Neural progenitor cell (in vitro differentiated cells): ENCODE measurements around the gene PUS1. TPM values are rescaled to one million over a fixed set of nuclear protein-coding genes. Genes with fewer than 3 reads are reported as not detected.

Experiments used
- DNase-seq: peaks from one replicate; pipeline ENCODE4 v3.0.0-alpha.2; 2016; ENCODE audit warnings: low spot score
- H2AFZ ChIP-seq: fragments of 200-600 bp; sonication (generic); replicated peaks from 2 replicates; pipeline ENCODE4 v1.6.1; 2016; ENCODE audit warnings: antibody characterized with exemption
- H3F3A ChIP-seq: fragments of 200-600 bp; sonication (generic); 2 replicates; pipeline ENCODE4 v1.6.1; 2016; ENCODE audit warnings: antibody characterized with exemption, low read depth
- H3K27ac ChIP-seq: fragments of 200-600 bp; sonication (generic); 2 replicates; pipeline ENCODE4 v1.5.1; 2016; ENCODE audit warnings: mild to moderate bottlenecking
- H3K27me3 ChIP-seq: fragments of 200-600 bp; sonication (generic); 2 replicates; pipeline ENCODE4 v1.6.1; 2016; ENCODE audit warnings: mild to moderate bottlenecking, moderate library complexity
- H3K36me3 ChIP-seq: fragments of 200-600 bp; sonication (generic); 2 replicates; pipeline ENCODE4 v1.5.1; 2016
- H3K4me1 ChIP-seq: fragments of 200-600 bp; sonication (generic); 2 replicates; pipeline ENCODE4 v1.6.1; 2016; ENCODE audit warnings: mixed run types
- H3K4me2 ChIP-seq: fragments of 200-600 bp; sonication (generic); 2 replicates; pipeline ENCODE4 v1.6.1; 2016
- H3K4me3 ChIP-seq: fragments of 200-600 bp; sonication (generic); 2 replicates; pipeline ENCODE4 v1.5.1; 2016
- H3K79me2 ChIP-seq: fragments of 200-600 bp; sonication (generic); 2 replicates; pipeline ENCODE4 v1.6.1; 2016; ENCODE audit warnings: low read depth
- H3K9ac ChIP-seq: fragments of 200-600 bp; sonication (generic); 2 replicates; pipeline ENCODE4 v1.6.1; 2016
- H3K9me3 ChIP-seq: fragments of 200-600 bp; sonication (generic); 2 replicates; pipeline ENCODE4 v1.5.1; 2016; ENCODE audit warnings: low read depth
- H4K20me1 ChIP-seq: fragments of 200-600 bp; sonication (generic); 2 replicates; pipeline ENCODE4 v1.6.1; 2016; ENCODE audit warnings: low read depth
- H3K27ac Mint-ChIP-seq: 3 replicates; pipeline ENCODE4 v1.8.0; 2021; ENCODE audit warnings: mixed read lengths
- H3K27me3 Mint-ChIP-seq: 2 replicates; pipeline ENCODE4 v1.8.0; 2022; ENCODE audit warnings: low read depth, mild to moderate bottlenecking, inconsistent platforms, moderate library complexity, mixed read lengths; ENCODE audit not compliant: insufficient read depth
- H3K36me3 Mint-ChIP-seq: 3 replicates; pipeline ENCODE4 v1.8.0; 2021; ENCODE audit warnings: mixed read lengths
- H3K4me1 Mint-ChIP-seq: 3 replicates; pipeline ENCODE4 v1.8.0; 2021; ENCODE audit warnings: mixed read lengths
- H3K4me3 Mint-ChIP-seq: 3 replicates; pipeline ENCODE4 v1.8.0; 2021; ENCODE audit warnings: mild to moderate bottlenecking, moderate library complexity, mixed read lengths
- H3K9me3 Mint-ChIP-seq: 3 replicates; pipeline ENCODE4 v1.8.0; 2020; ENCODE audit warnings: mixed read lengths
- CTCF ChIP-seq: fragments of 200-600 bp; sonication (generic); IDR thresholded peaks from 2 replicates; pipeline ENCODE4 v1.5.1; 2017; ENCODE audit warnings: antibody characterized with exemption, mild to moderate bottlenecking
- EZH2 ChIP-seq: fragments of 200-600 bp; sonication (generic); IDR thresholded peaks from 2 replicates; pipeline ENCODE4 v1.6.1; 2017; ENCODE audit warnings: antibody characterized with exemption, mild to moderate bottlenecking, moderate library complexity
- EZH2phosphoT487 ChIP-seq: fragments of 200-600 bp; sonication (generic); IDR thresholded peaks from 2 replicates; pipeline ENCODE4 v1.6.1; 2017; ENCODE audit warnings: antibody characterized with exemption
- total RNA-seq: library from RNA; depleted of rRNA; stranded (reverse); fragments of >200 nt; gene quantifications from 2 replicates; pipeline ENCODE4 v1.2.3, GENCODE V29; 2015; ENCODE audit warnings: low replicate concordance

The PUS1 gene
- total RNA-seq, 1 donor from 2014 or later = 15.9 TPM

GRCh38 chr12:131928080-131928710, 881 bp upstream of the PUS1 start:
- Histone ChIP-seq H3F3A (peaks cover 4% of the 10 kb centered on the region), H3K27me3 (peaks cover 9% of the 10 kb centered on the region), H3K9me3 (no peaks in the 10 kb centered on the region), H3K36me3 (peaks cover under 1% of the 10 kb centered on the region), H3K9ac (no peak overlapping the region), H3K4me3 (peak overlapping the region; percentile 65), H3K4me1 (peaks cover 6% of the 10 kb centered on the region), H2AFZ (peak overlapping the region; percentile 20), H4K20me1 (peaks cover 16% of the 10 kb centered on the region), H3K27ac (no peak overlapping the region), H3K4me2 (peak overlapping the region; percentile 79), H3K79me2 (peaks cover 27% of the 10 kb centered on the region)
- no peak overlapping the region for H3K27ac Mint-ChIP-seq
- peaks cover 10% of the 10 kb centered on the region for H3K4me1 Mint-ChIP-seq
- DNase-seq = no peak
- H3K9me3 Mint-ChIP-seq = peaks cover 6% of the 10 kb centered on the region
- H3K36me3 Mint-ChIP-seq = peaks cover 16% of the 10 kb centered on the region
- peak overlapping the region; percentile 88 for H3K4me3 Mint-ChIP-seq
- no peaks in the 10 kb centered on the region for H3K27me3 Mint-ChIP-seq
- no peak for TF ChIP-seq EZH2
- TF ChIP-seq EZH2phosphoT487 = no peak

- peak; percentile 71 for DNase-seq
- Histone ChIP-seq H3K9me3 (no peaks in the 10 kb centered on the region), H3K36me3 (peaks cover 3% of the 10 kb centered on the region), H3K27me3 (peaks cover 9% of the 10 kb centered on the region), H4K20me1 (peaks cover 16% of the 10 kb centered on the region), H3K9ac (peak overlapping the region; percentile 25), H3F3A (peaks cover 4% of the 10 kb centered on the region), H3K79me2 (peaks cover 27% of the 10 kb centered on the region), H3K27ac (peak overlapping the region; percentile 71), H2AFZ (peak overlapping the region; percentile 83), H3K4me3 (peak overlapping the region; percentile 65), H3K4me2 (peak overlapping the region; percentile 99), H3K4me1 (peaks cover 6% of the 10 kb centered on the region)
- no peak for TF ChIP-seq EZH2
- no peak for TF ChIP-seq CTCF
- TF ChIP-seq EZH2phosphoT487 = no peak
- H3K9me3 Mint-ChIP-seq = peaks cover 6% of the 10 kb centered on the region
- peak overlapping the region; percentile 90 for H3K4me3 Mint-ChIP-seq
- H3K36me3 Mint-ChIP-seq = peaks cover 24% of the 10 kb centered on the region
- peaks cover 10% of the 10 kb centered on the region for H3K4me1 Mint-ChIP-seq
- H3K27me3 Mint-ChIP-seq = peaks cover 2% of the 10 kb centered on the region
- H3K27ac Mint-ChIP-seq = no peak overlapping the region
Measured at GRCh38 chr12:131929581-131930456, 743 bp downstream of the PUS1 start.

- Histone ChIP-seq H2AFZ (no peak overlapping the region), H3K4me3 (peak overlapping the region; percentile 65), H3K27ac (no peak overlapping the region), H3K27me3 (peaks cover 9% of the 10 kb centered on the region), H3K4me1 (peaks cover 6% of the 10 kb centered on the region), H3K79me2 (peaks cover 27% of the 10 kb centered on the region), H3F3A (peaks cover 4% of the 10 kb centered on the region), H3K9ac (peak overlapping the region; percentile 25), H4K20me1 (peaks cover 16% of the 10 kb centered on the region), H3K4me2 (peak overlapping the region; percentile 99), H3K36me3 (peaks cover 3% of the 10 kb centered on the region), H3K9me3 (no peaks in the 10 kb centered on the region)
- Mint-ChIP-seq H3K27me3 (peaks cover 2% of the 10 kb centered on the region), H3K4me3 (peak overlapping the region; percentile 86), H3K9me3 (peaks cover 6% of the 10 kb centered on the region), H3K4me1 (peaks cover 10% of the 10 kb centered on the region), H3K36me3 (peaks cover 24% of the 10 kb centered on the region), H3K27ac (no peak overlapping the region)
- DNase-seq = no peak
- TF ChIP-seq CTCF = no peak
- no peak for TF ChIP-seq EZH2
- no peak for TF ChIP-seq EZH2phosphoT487
Measured at GRCh38 chr12:131930510-131930909, 1.4 kb downstream of the PUS1 start.
